H1 (cell line): ENCODE data around the gene SNX19. TPM values are rescaled to one million over a fixed set of nuclear protein-coding genes. Genes with fewer than 3 reads are reported as not detected.

Experiments used
- CTCF ChIA-PET: fragments of 300-600 bp; sonication (Branson Sonifier 250); formaldehyde crosslinking; loops from one replicate; lab custom pipeline; 2021; ENCODE audit not compliant: partially characterized antibody; lab: Charles Lee
- POLR2A ChIA-PET: fragments of 300-600 bp; sonication (Branson Sonifier 250); formaldehyde crosslinking; loops from one replicate; lab custom pipeline; 2021; ENCODE audit warnings: inconsistent platforms; ENCODE audit not compliant: partially characterized antibody; lab: Charles Lee
- DNase-seq, 2 experiments: peaks; one replicate each; pipeline versions ENCODE4 v3.0.0 to v3.0.0-alpha.2; 2010 to 2022; ENCODE audit warnings: low spot score in 2 of 2, low read depth in 1 of 2, mixed read lengths in 1 of 2
- FAIRE-seq: peaks from 2 replicates; lab custom pipeline; 2011; peaks lifted over from hg19 to GRCh38; lab: Jason Lieb, UNC
- H2AFZ ChIP-seq: 2 replicates; pipeline ENCODE4 v1.8.1; 2012; ENCODE audit warnings: low read length, inconsistent platforms
- H2AK5ac ChIP-seq: 2 replicates; pipeline ENCODE4 v1.6.1; 2013; ENCODE audit warnings: low read depth, low read length
- H2BK120ac ChIP-seq: replicated peaks from 2 replicates; pipeline ENCODE3; 2013; ENCODE audit warnings: low read depth, low read length, inconsistent platforms
- H2BK12ac ChIP-seq: 2 replicates; pipeline ENCODE4 v1.6.1; 2013; ENCODE audit warnings: low read depth, low read length
- H2BK15ac ChIP-seq: 2 replicates; pipeline ENCODE4 v1.6.1; 2013; ENCODE audit warnings: low read length
- H2BK20ac ChIP-seq: 2 replicates; pipeline ENCODE4 v1.6.1; 2013; ENCODE audit warnings: low read length
- H2BK5ac ChIP-seq: 2 replicates; pipeline ENCODE4 v1.6.1; 2013; ENCODE audit warnings: low read depth, low read length
- H3K14ac ChIP-seq: 2 replicates; pipeline ENCODE4 v1.6.1; 2013; ENCODE audit warnings: inconsistent platforms; ENCODE audit not compliant: insufficient read length
- H3K18ac ChIP-seq: 2 replicates; pipeline ENCODE4 v1.6.1; 2013; ENCODE audit warnings: low read length; ENCODE audit errors: extremely low read depth
- H3K23ac ChIP-seq: 2 replicates; pipeline ENCODE4 v1.6.1; 2013; ENCODE audit warnings: inconsistent platforms; ENCODE audit not compliant: insufficient read length
- H3K23me2 ChIP-seq: 2 replicates; pipeline ENCODE4 v1.6.1; 2013; ENCODE audit warnings: low read depth, low read length
- H3K27ac ChIP-seq: 2 replicates; pipeline ENCODE4 v1.6.1; 2011; ENCODE audit warnings: low read depth, low read length, inconsistent platforms
- H3K27me3 ChIP-seq, 4 experiments: replicated peaks in 1 of 4; 1 replicate in 1 of 4; 2 replicates in 3 of 4; pipeline versions ENCODE4 v1.6.1 to v1.8.1; 2011 to 2013; ENCODE audit warnings: low read length in 3 of 4, mild to moderate bottlenecking in 3 of 4, inconsistent platforms in 2 of 4, mixed read lengths in 2 of 4, moderate library complexity in 1 of 4; ENCODE audit not compliant: control insufficient read depth in 3 of 4, insufficient read depth in 3 of 4; ENCODE audit errors: extremely low read depth in 1 of 4
- H3K36me3 ChIP-seq, 4 experiments: 2 replicates each; pipeline versions ENCODE4 v1.6.1 to v1.8.1; 2011 to 2013; ENCODE audit warnings: mild to moderate bottlenecking in 4 of 4, low read length in 3 of 4, moderate library complexity in 2 of 4, control low read depth in 1 of 4, inconsistent platforms in 1 of 4; ENCODE audit not compliant: insufficient read depth in 4 of 4, control insufficient read depth in 2 of 4
- H3K4ac ChIP-seq: replicated peaks from 2 replicates; pipeline ENCODE3; 2013; ENCODE audit warnings: low read length, low read depth, mixed read lengths, inconsistent platforms; ENCODE audit not compliant: insufficient read length
- H3K4me1 ChIP-seq, 4 experiments: replicated peaks in 1 of 4; 1 replicate in 1 of 4; 2 replicates in 3 of 4; pipeline versions ENCODE4 v1.6.1 to v1.8.1; 2011 to 2013; ENCODE audit warnings: low read length in 3 of 4, inconsistent platforms in 2 of 4, mixed read lengths in 1 of 4; ENCODE audit not compliant: insufficient read depth in 4 of 4, control insufficient read depth in 3 of 4
- H3K4me2 ChIP-seq, 2 experiments: 2 replicates each; pipeline versions ENCODE4 v1.6.1 to v1.8.1; 2011 to 2013; ENCODE audit warnings: low read depth in 2 of 2, low read length in 2 of 2, control low read depth in 1 of 2, inconsistent platforms in 1 of 2, mild to moderate bottlenecking in 1 of 2; ENCODE audit not compliant: insufficient read depth in 1 of 2
- H3K4me3 ChIP-seq, 4 experiments: fragments of 200-600, 300-600 bp in 1 of 4; sonication (generic), shearing (Covaris generic), sonication (Bioruptor Twin) in 1 of 4; 2 replicates each; pipeline versions ENCODE4 v1.5.1 to v1.8.1; 2011 to 2016; ENCODE audit warnings: low read length in 4 of 4, low read depth in 3 of 4, control low read depth in 2 of 4, inconsistent platforms in 2 of 4, mild to moderate bottlenecking in 2 of 4, mixed read lengths in 1 of 4, moderate library complexity in 1 of 4; ENCODE audit not compliant: insufficient read depth in 2 of 4; ENCODE audit errors: extremely low read depth in 1 of 4
- H3K56ac ChIP-seq: replicated peaks from 2 replicates; pipeline ENCODE3; 2013; ENCODE audit warnings: low read depth, mild to moderate bottlenecking, mixed read lengths, low read length, inconsistent platforms; ENCODE audit not compliant: insufficient read length
- H3K79me1 ChIP-seq: 2 replicates; pipeline ENCODE4 v1.6.1; 2013; ENCODE audit warnings: low read depth, low read length, control low read depth
- H3K79me2 ChIP-seq, 2 experiments: 2 replicates each; pipeline versions ENCODE4 v1.6.1 to v1.8.1; 2012 to 2013; ENCODE audit warnings: low read length in 2 of 2, mild to moderate bottlenecking in 2 of 2, inconsistent platforms in 1 of 2; ENCODE audit not compliant: insufficient read depth in 2 of 2, control insufficient read depth in 1 of 2
- H3K9ac ChIP-seq, 4 experiments: replicated peaks in 1 of 4; 1 replicate in 1 of 4; 2 replicates in 3 of 4; pipeline versions ENCODE4 v1.6.1 to v1.8.1; 2011 to 2013; ENCODE audit warnings: low read depth in 3 of 4, low read length in 3 of 4, control low read depth in 2 of 4, mild to moderate bottlenecking in 2 of 4, moderate library complexity in 2 of 4, inconsistent platforms in 1 of 4; ENCODE audit errors: extremely low read depth in 1 of 4
- H3K9me3 ChIP-seq, 2 experiments: 2 replicates each; pipeline versions ENCODE4 v1.6.1 to v1.8.1; 2012 to 2013; ENCODE audit warnings: mild to moderate bottlenecking in 2 of 2, moderate library complexity in 2 of 2, control low read depth in 1 of 2, inconsistent platforms in 1 of 2, low read depth in 1 of 2, low read length in 1 of 2, mixed read lengths in 1 of 2; ENCODE audit not compliant: insufficient read depth in 2 of 2
- H4K20me1 ChIP-seq, 2 experiments: replicated peaks in 1 of 2; 2 replicates each; pipeline versions ENCODE3 to v1.8.1; 2011 to 2013; ENCODE audit warnings: inconsistent platforms in 2 of 2, low read length in 2 of 2, mild to moderate bottlenecking in 1 of 2; ENCODE audit not compliant: insufficient read depth in 2 of 2, control insufficient read depth in 1 of 2
- H4K5ac ChIP-seq: 2 replicates; pipeline ENCODE4 v1.6.1; 2013; ENCODE audit warnings: low read length, low read depth, mixed read lengths, inconsistent platforms; ENCODE audit not compliant: insufficient read length
- H4K8ac ChIP-seq: 2 replicates; pipeline ENCODE4 v1.8.0; 2013; ENCODE audit warnings: mild to moderate bottlenecking, moderate library complexity, low read length, inconsistent platforms; ENCODE audit not compliant: insufficient read depth; ENCODE audit errors: extremely low read depth
- H4K91ac ChIP-seq: replicated peaks from 2 replicates; pipeline ENCODE3; 2013; ENCODE audit warnings: low read length, mixed read lengths, inconsistent platforms; ENCODE audit not compliant: insufficient read length
- ATF3 ChIP-seq: IDR thresholded peaks from 2 replicates; pipeline ENCODE4 v1.6.1; 2011; ENCODE audit warnings: low read depth, mild to moderate bottlenecking, low read length; ENCODE audit not compliant: insufficient read depth
- CHD2 ChIP-seq: IDR thresholded peaks from 2 replicates; pipeline ENCODE4 v1.6.1; 2012; ENCODE audit warnings: low read length, improper control_type of control experiment
- CTBP2 ChIP-seq: IDR thresholded peaks from 2 replicates; pipeline ENCODE4 v1.7.0; 2011; ENCODE audit warnings: borderline replicate concordance, mild to moderate bottlenecking, moderate library complexity, mixed read lengths, low read length; ENCODE audit not compliant: insufficient read depth, insufficient read length
- EP300 ChIP-seq, 2 experiments: IDR thresholded peaks; 1 replicate in 1 of 2; 2 replicates in 1 of 2; pipeline ENCODE4 v1.6.1; 2011 to 2012; ENCODE audit warnings: low read depth in 2 of 2, low read length in 2 of 2, mild to moderate bottlenecking in 2 of 2, borderline replicate concordance in 1 of 2, inconsistent platforms in 1 of 2, moderate library complexity in 1 of 2
- GTF2F1 ChIP-seq: IDR thresholded peaks from 2 replicates; pipeline ENCODE4 v1.6.1; 2012; ENCODE audit warnings: low read depth, low read length, improper control_type of control experiment, borderline replicate concordance
- MAX ChIP-seq: IDR thresholded peaks from 2 replicates; pipeline ENCODE4 v1.6.1; 2012; ENCODE audit warnings: inconsistent platforms
- RAD21 ChIP-seq, 2 experiments: IDR thresholded peaks in 1 of 2; conservative IDR thresholded peaks in 1 of 2; 2 replicates each; pipeline ENCODE4 v1.6.1; 2011; ENCODE audit warnings: low read depth in 2 of 2, low read length in 2 of 2, improper control_type of control experiment in 1 of 2, inconsistent platforms in 1 of 2, mild to moderate bottlenecking in 1 of 2, moderate library complexity in 1 of 2
- SIRT6 ChIP-seq: IDR thresholded peaks from one replicate; pipeline ENCODE4 v1.7.1; 2012; ENCODE audit warnings: low read length, inconsistent platforms
- SP4 ChIP-seq: IDR thresholded peaks from 2 replicates; pipeline ENCODE4 v1.6.1; 2012; ENCODE audit warnings: low read length, inconsistent platforms
- TAF1 ChIP-seq: IDR thresholded peaks from 2 replicates; pipeline ENCODE4 v1.6.1; 2011; ENCODE audit warnings: mild to moderate bottlenecking, low read depth, low read length
- WGBS, 2 experiments: shearing (Covaris generic) in 1 of 2; methylation state at CpG; one replicate each; pipeline versions ENCODE4 v1.1.6 to v1.1.7; 2013 to 2015; ENCODE audit warnings: low lambda C conversion rate in 2 of 2, mixed read lengths in 2 of 2, inconsistent platforms in 1 of 2, low coverage in 1 of 2, missing lambda C conversion rate in 1 of 2; ENCODE audit not compliant: insufficient replicate concordance in 2 of 2, insufficient coverage in 1 of 2, insufficient read length in 1 of 2; ENCODE audit errors: extremely low coverage in 1 of 2, missing lambda C conversion rate in 1 of 2; 5-methylcytosine and 5-hydroxymethylcytosine counted together
- polyA plus RNA-seq, 7 experiments: library from polyadenylated mRNA; depleted of rRNA in 3 of 7; stranded (reverse) in 5 of 7; unstranded in 2 of 7; fragments of >200 nt in 5 of 7; fragments of 200-250 nt in 2 of 7; gene quantifications; 1 replicate in 5 of 7; 2 replicates in 1 of 7; 4 replicates in 1 of 7; pipeline versions ENCODE4 v1.2.1 to v1.2.3, GENCODE V29; 2011 to 2013; ENCODE audit warnings: missing spikeins in 2 of 7, mixed read lengths in 2 of 7
- total RNA-seq: library from RNA; stranded (reverse); fragmentation: NEBNext Ultra II Directional; extraction: Animal tissue kit (Norgen Biotek cat#: 25700); gene quantifications from 2 replicates; pipeline ENCODE4 v1.2.1, GENCODE V29; 2021

The SNX19 gene
- total and polyA plus RNA-seq, 2 of the 8 experiments (the other 6 are each of a cell fraction or from before 2014, with no cell fraction given): 15.0 to 25.2 TPM

GRCh38 chr11:130831506-130831905, 84.8 kb downstream of the SNX19 start:
- Histone ChIP-seq H2BK12ac (no peak overlapping the region), H4K8ac (no peak overlapping the region), H3K79me1 (no peaks in the 10 kb centered on the region), H3K18ac (no peak overlapping the region), H3K4me1 (peaks cover 0 to 6% (median 2%) of the 10 kb centered on the region in 4 experiments; a peak in 3 of 7 replicates), H3K4me2 (no peak overlapping the region), H3K36me3 (no peaks in the 10 kb centered on the region), H4K20me1 (no peaks in the 10 kb centered on the region), H4K91ac (no peak overlapping the region), H3K23ac (no peak overlapping the region), H3K4me3 (no peak overlapping the region), H3K9me3 (no peaks in the 10 kb centered on the region), H2AFZ (no peak overlapping the region), H2AK5ac (no peak overlapping the region), H3K23me2 (no peaks in the 10 kb centered on the region), H3K56ac (no peak overlapping the region), H2BK20ac (no peak overlapping the region), H3K79me2 (no peaks in the 10 kb centered on the region), H4K5ac (no peak overlapping the region), H2BK120ac (no peak overlapping the region), H3K4ac (no peak overlapping the region), H2BK5ac (no peak overlapping the region), H3K27me3 (no peaks in the 10 kb centered on the region), H3K27ac (no peak overlapping the region), H3K14ac (no peak overlapping the region), H2BK15ac (no peak overlapping the region), H3K9ac (no peak overlapping the region)
- FAIRE-seq (no peak), DNase-seq (no peak)
- POLR2A ChIA-PET: no interaction called here
- CTCF ChIA-PET: interaction anchor here (0.8 to 6.2 kb wide), 3 partner anchors 31 to 398 kb away, joined by 3 to 65 read pairs (median 64); no protein-coding TSS in a partner anchor
- no peak for TF ChIP-seq TAF1
- TF ChIP-seq RAD21 (IDR thresholded peaks at IDR 0.05 in 1 of 2, conservative IDR thresholded peaks at IDR 0.05 in 1 of 2; ENCODE audit: low read depth in 2 of 2, low read length in 2 of 2): no peak
- TF ChIP-seq GTF2F1: no peak
- no peak for TF ChIP-seq MAX
- TF ChIP-seq ATF3: no peak
- no peak for TF ChIP-seq CTBP2
- TF ChIP-seq SIRT6: no peak
- TF ChIP-seq EP300 (IDR thresholded peaks at IDR 0.05; ENCODE audit: borderline replicate concordance in 1 of 2, low read depth in 2 of 2, low read length in 2 of 2): no peak
- TF ChIP-seq CHD2: no peak
- TF ChIP-seq SP4: no peak
- 79% methylated on average over 6 of the region's 7 CpGs; no CpG with 5 or more reads in 1 of the 2 experiments for WGBS, 2 experiments
